ENCODE data around the gene GSTM3.

GRCh38 chr1:109776911-109777310 lies 36.1 kb upstream of the GSTM3 start:
- TF ChIP-seq, protein P1, sequence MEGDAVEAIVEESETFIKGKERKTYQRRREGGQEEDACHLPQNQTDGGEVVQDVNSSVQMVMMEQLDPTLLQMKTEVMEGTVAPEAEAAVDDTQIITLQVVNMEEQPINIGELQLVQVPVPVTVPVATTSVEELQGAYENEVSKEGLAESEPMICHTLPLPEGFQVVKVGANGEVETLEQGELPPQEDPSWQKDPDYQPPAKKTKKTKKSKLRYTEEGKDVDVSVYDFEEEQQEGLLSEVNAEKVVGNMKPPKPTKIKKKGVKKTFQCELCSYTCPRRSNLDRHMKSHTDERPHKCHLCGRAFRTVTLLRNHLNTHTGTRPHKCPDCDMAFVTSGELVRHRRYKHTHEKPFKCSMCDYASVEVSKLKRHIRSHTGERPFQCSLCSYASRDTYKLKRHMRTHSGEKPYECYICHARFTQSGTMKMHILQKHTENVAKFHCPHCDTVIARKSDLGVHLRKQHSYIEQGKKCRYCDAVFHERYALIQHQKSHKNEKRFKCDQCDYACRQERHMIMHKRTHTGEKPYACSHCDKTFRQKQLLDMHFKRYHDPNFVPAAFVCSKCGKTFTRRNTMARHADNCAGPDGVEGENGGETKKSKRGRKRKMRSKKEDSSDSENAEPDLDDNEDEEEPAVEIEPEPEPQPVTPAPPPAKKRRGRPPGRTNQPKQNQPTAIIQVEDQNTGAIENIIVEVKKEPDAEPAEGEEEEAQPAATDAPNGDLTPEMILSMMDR (IDR thresholded peaks at IDR 0.05) = peak; percentile 97 to 98 (median 98)
- TF ChIP-seq POLR2A (IDR thresholded peaks at IDR 0.05) = no peak
